Measurements from ENCODE around the gene AGAP1. TPM values are rescaled to one million over a fixed set of nuclear protein-coding genes. Genes with fewer than 3 reads are reported as not detected.

The AGAP1 gene
- total and polyA plus RNA-seq, 2 donors from 2014 or later: 8.1 to 44.5 TPM

DNA sequence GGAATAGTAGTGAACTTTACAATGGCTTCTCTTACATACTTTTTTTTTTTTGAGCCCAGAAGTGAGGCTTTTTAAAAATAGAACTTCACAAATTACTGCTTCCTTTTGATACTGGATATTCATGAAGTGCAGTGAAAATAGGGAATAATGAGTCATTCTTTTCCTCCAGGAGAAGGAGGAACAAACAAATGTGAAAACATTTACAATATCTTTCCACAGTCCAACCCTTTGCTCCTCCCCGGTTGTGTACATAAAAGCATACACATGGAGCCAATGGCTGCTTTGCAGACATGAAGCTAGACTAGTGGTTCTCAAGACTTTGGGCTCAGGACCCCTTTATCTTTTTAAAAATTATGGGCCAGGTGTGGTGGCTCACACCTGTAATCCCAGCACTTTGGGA is 407.4 kb downstream of the AGAP1 start:
- DNase-seq: no peak
- H3K36me3 ChIP-seq (ENCODE audit: control insufficient read depth in 2 of 3, insufficient read depth in 3 of 3, low read length in 3 of 3): peaks cover 0 to 2% (median under 1%) of the 10 kb centered on the region in 3 donors
- no peaks in the 10 kb centered on the region for H3K4me1 ChIP-seq (ENCODE audit: control insufficient read depth in 2 of 3, insufficient read depth in 2 of 3, low read depth in 1 of 3, low read length in 3 of 3)
- no peak overlapping the region for H3K27ac ChIP-seq (ENCODE audit: low read depth in 2 of 2, low read length in 2 of 2)
- no peak overlapping the region for H3K9ac ChIP-seq (ENCODE audit: low read length in 3 of 3)
- H3K9me3 ChIP-seq (ENCODE audit: control insufficient read depth in 2 of 3, insufficient read depth in 1 of 3, low read length in 3 of 3): no peaks in the 10 kb centered on the region
- no peak overlapping the region for H3K4me3 ChIP-seq (ENCODE audit: low read length in 3 of 3)
- no peaks in the 10 kb centered on the region for H3K27me3 ChIP-seq (ENCODE audit: control insufficient read depth, insufficient read depth, low read length)
- TF ChIP-seq, protein P1, sequence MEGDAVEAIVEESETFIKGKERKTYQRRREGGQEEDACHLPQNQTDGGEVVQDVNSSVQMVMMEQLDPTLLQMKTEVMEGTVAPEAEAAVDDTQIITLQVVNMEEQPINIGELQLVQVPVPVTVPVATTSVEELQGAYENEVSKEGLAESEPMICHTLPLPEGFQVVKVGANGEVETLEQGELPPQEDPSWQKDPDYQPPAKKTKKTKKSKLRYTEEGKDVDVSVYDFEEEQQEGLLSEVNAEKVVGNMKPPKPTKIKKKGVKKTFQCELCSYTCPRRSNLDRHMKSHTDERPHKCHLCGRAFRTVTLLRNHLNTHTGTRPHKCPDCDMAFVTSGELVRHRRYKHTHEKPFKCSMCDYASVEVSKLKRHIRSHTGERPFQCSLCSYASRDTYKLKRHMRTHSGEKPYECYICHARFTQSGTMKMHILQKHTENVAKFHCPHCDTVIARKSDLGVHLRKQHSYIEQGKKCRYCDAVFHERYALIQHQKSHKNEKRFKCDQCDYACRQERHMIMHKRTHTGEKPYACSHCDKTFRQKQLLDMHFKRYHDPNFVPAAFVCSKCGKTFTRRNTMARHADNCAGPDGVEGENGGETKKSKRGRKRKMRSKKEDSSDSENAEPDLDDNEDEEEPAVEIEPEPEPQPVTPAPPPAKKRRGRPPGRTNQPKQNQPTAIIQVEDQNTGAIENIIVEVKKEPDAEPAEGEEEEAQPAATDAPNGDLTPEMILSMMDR (IDR thresholded peaks at IDR 0.05; ENCODE audit: borderline replicate concordance, extremely low read depth, insufficient read depth): no peak
- no peak for FAIRE-seq
- intact Hi-C loops (cut with DNase I): no loop called here

- H3K4me3 ChIP-seq (ENCODE audit: low read length in 3 of 3): no peak overlapping the region
- DNase-seq (no peak), FAIRE-seq (no peak)
- H3K27ac ChIP-seq (ENCODE audit: low read depth in 2 of 2, low read length in 2 of 2): no peak overlapping the region
- TF ChIP-seq, protein P1 (IDR thresholded peaks at IDR 0.05; ENCODE audit: borderline replicate concordance, extremely low read depth, insufficient read depth): no peak
- H3K9ac ChIP-seq (ENCODE audit: low read length in 3 of 3): no peak overlapping the region
- H3K9me3 ChIP-seq (ENCODE audit: control insufficient read depth in 2 of 3, insufficient read depth in 1 of 3, low read length in 3 of 3): no peaks in the 10 kb centered on the region
- no peaks in the 10 kb centered on the region for H3K4me1 ChIP-seq (ENCODE audit: control insufficient read depth in 2 of 3, insufficient read depth in 2 of 3, low read depth in 1 of 3, low read length in 3 of 3)
- intact Hi-C loops (cut with DNase I): no loop called here
- no peaks in the 10 kb centered on the region for H3K27me3 ChIP-seq (ENCODE audit: control insufficient read depth, insufficient read depth, low read length)
- peaks cover 0 to 4% (median 3%) of the 10 kb centered on the region in 3 donors for H3K36me3 ChIP-seq (ENCODE audit: control insufficient read depth in 2 of 3, insufficient read depth in 3 of 3, low read length in 3 of 3)
These were observed 410.1 kb downstream of the AGAP1 start for GRCh38 chr2:235903782-235904584.

- H3K9ac ChIP-seq (ENCODE audit: low read length in 3 of 3): no peak overlapping the region
- no peaks in the 10 kb centered on the region for H3K27me3 ChIP-seq (ENCODE audit: control insufficient read depth, insufficient read depth, low read length)
- TF ChIP-seq, protein P1 (IDR thresholded peaks at IDR 0.05; ENCODE audit: borderline replicate concordance, extremely low read depth, insufficient read depth): no peak
- DNase-seq (no peak), FAIRE-seq (no peak)
- peaks cover 0 to 9% (median 3%) of the 10 kb centered on the region in 3 donors for H3K36me3 ChIP-seq (ENCODE audit: control insufficient read depth in 2 of 3, insufficient read depth in 3 of 3, low read length in 3 of 3)
- no peaks in the 10 kb centered on the region for H3K9me3 ChIP-seq (ENCODE audit: control insufficient read depth in 2 of 3, insufficient read depth in 1 of 3, low read length in 3 of 3)
- no peak overlapping the region for H3K4me3 ChIP-seq (ENCODE audit: low read length in 3 of 3)
- intact Hi-C loops (cut with DNase I): no loop called here
- H3K27ac ChIP-seq (ENCODE audit: low read depth in 2 of 2, low read length in 2 of 2): no peak overlapping the region
- H3K4me1 ChIP-seq (ENCODE audit: control insufficient read depth in 2 of 3, insufficient read depth in 2 of 3, low read depth in 1 of 3, low read length in 3 of 3): no peaks in the 10 kb centered on the region
These were observed 410.7 kb downstream of the AGAP1 start for GRCh38 chr2:235904585-235904931.

All from kidney (tissue), 14 donors.